Astrocyte (in vitro differentiated cells and primary cell): ENCODE results near the gene HSPG2.

Experiments
- CTCF ChIP-seq: IDR thresholded peaks from 2 replicates; pipeline ENCODE4 v1.5.1; 2011; ENCODE audit warnings: low read depth, mild to moderate bottlenecking, inconsistent platforms, low read length, moderate library complexity; ENCODE audit not compliant: insufficient read depth
- EZH2 ChIP-seq: IDR thresholded peaks from 2 replicates; pipeline ENCODE4 v1.6.1; 2012; ENCODE audit warnings: mild to moderate bottlenecking, low read length, inconsistent platforms; ENCODE audit not compliant: insufficient read depth

GRCh38 chr1:21880619-21880970 is 56.5 kb downstream of the HSPG2 start:
- TF ChIP-seq CTCF (no peak), EZH2 (no peak)
